ENCODE measurements around the gene C16orf92. TPM values are rescaled to one million over a fixed set of nuclear protein-coding genes. Genes with fewer than 3 reads are reported as not detected.

C16orf92 gene
- total RNA-seq (2016; rRNA removed; fragmentation: Illumina TruSeq; extraction: Trizol), result not detected in 2 replicates
- total RNA-seq (2016; cell fraction: cytosol; rRNA removed; fragmentation: Illumina TruSeq; extraction: Trizol; ENCODE audit: low read depth), result not detected in 2 replicates
- total RNA-seq (2016; cell fraction: insoluble cytoplasmic fraction; rRNA removed; fragmentation: Illumina TruSeq; extraction: Trizol), result not detected in 2 replicates
- total RNA-seq (2016; cell fraction: membrane; rRNA removed; fragmentation: Illumina TruSeq; extraction: Trizol), result not detected in 2 replicates
- not detected in 2 replicates for total RNA-seq (2016; cell fraction: nucleus; rRNA removed; fragmentation: Illumina TruSeq; extraction: Trizol)
- not detected in 2 replicates for polyA plus RNA-seq (2011; rRNA removed)
- polyA plus RNA-seq (2011; cell fraction: cytosol; rRNA removed), result not detected in 2 replicates
- polyA plus RNA-seq (2011; cell fraction: nucleus; rRNA removed), result not detected in 2 replicates
- polyA plus RNA-seq (2012), result not detected in 2 replicates
- not detected in 2 replicates for polyA plus RNA-seq (2016; cell fraction: cytosol; fragmentation: Illumina TruSeq; extraction: Trizol; ENCODE audit: low read depth)
- polyA plus RNA-seq (2016; cell fraction: insoluble cytoplasmic fraction; fragmentation: Illumina TruSeq; extraction: Trizol; ENCODE audit: low read depth), result not detected in 2 replicates
- polyA plus RNA-seq (2016; cell fraction: membrane; fragmentation: Illumina TruSeq; extraction: Trizol; ENCODE audit: low read depth), result not detected in 2 replicates
- polyA plus RNA-seq (2016; cell fraction: nucleus; fragmentation: Illumina TruSeq; extraction: Trizol; ENCODE audit: insufficient read depth, low read depth), result not detected in 2 replicates
- polyA minus RNA-seq (2011; rRNA and poly(A)+ RNA removed; ENCODE audit: low replicate concordance), result not detected in 2 replicates
- polyA minus RNA-seq (2011; cell fraction: cytosol; rRNA and poly(A)+ RNA removed), result not detected in 2 replicates
- not detected in 2 replicates for polyA minus RNA-seq (2011; cell fraction: nucleus; rRNA and poly(A)+ RNA removed)
- Bru-seq, nascent RNA, result not detected
- not detected for BruChase-seq, experiment 1, labeled RNA remaining after a 6-hour chase
- not detected for BruChase-seq, experiment 2, labeled RNA remaining after a 2-hour chase
- long read RNA-seq, experiment 1, result 0 reads
- long read RNA-seq, experiment 2, result 0 reads

- Histone ChIP-seq H3K4me2 (ENCODE audit: low read depth, low read length) (no peak within 1 kb of the TSS), H2AFZ (ENCODE audit: low read length) (no peak within 1 kb of the TSS), H3K9ac (ENCODE audit: insufficient read depth, low read depth, low read length) (no peak within 1 kb of the TSS), H3K79me2 (ENCODE audit: insufficient read depth, low read length) (no peaks in the 10 kb centered on the region), H3K9me3 (ENCODE audit: low read length) (no peaks in the 10 kb centered on the region), H3K4me1 (ENCODE audit: insufficient read depth, low read length) (peaks cover 10% of the 10 kb centered on the region; the same call in 1 of the 2 replicates), H3K4me3 (replicated peaks in 1 of 3; ENCODE audit: insufficient read depth in 1 of 3, low read depth in 2 of 3, low read length in 3 of 3) (no peak within 1 kb of the TSS), H3K27me3 (ENCODE audit: control insufficient read depth in 1 of 2, insufficient read depth in 2 of 2, low read length in 2 of 2) (peaks cover 30 to 69% of the 10 kb centered on the region in 2 experiments), H4K20me1 (ENCODE audit: insufficient read depth, low read length) (no peaks in the 10 kb centered on the region), H3K36me3 (replicated peaks in 1 of 2; ENCODE audit: control insufficient read depth in 1 of 2, insufficient read depth in 2 of 2, low read length in 2 of 2) (no peaks in the 10 kb centered on the region), H3K27ac (ENCODE audit: extremely low read length, insufficient read depth, low read length) (no peak within 1 kb of the TSS)
- intact Hi-C loops (cut with micrococcal nuclease; ENCODE audit: unreplicated experiment) (no loop called here), in situ Hi-C loops (cut with HindIII; ENCODE audit: extremely low pct_ligation_motif_present, low pct_unique_long_range_greater_than_20kb) (no loop called here)
- no TSS peak for BruUV-seq (replicated peaks)
- WGBS (ENCODE audit: low lambda C conversion rate), result 30% methylated on average over 6 of the region's 6 CpGs
- no peak for ATAC-seq
- ChIA-PET POLR2A (no interaction called here), CTCF (ENCODE audit: low intra/inter-chr PET ratio, low total read pairs) (no interaction called here)
- FAIRE-seq, result no peak
- DNase-seq (ENCODE audit: low spot score), result no peak
- TF ChIP-seq ZFAT (CRISPR knock-in tag; conservative IDR thresholded peaks at IDR 0.05) (no peak), RARA (CRISPR knock-in tag; IDR thresholded peaks at IDR 0.05) (no peak), MAZ (IDR thresholded peaks at IDR 0.05; ENCODE audit: borderline replicate concordance, low read depth, low read length) (no peak), MAZ (CRISPR knock-in tag; IDR thresholded peaks at IDR 0.05; ENCODE audit: low read depth) (no peak), MYPOP (CRISPR knock-in tag; IDR thresholded peaks at IDR 0.05) (no peak), ZNF180 (CRISPR knock-in tag; IDR thresholded peaks at IDR 0.05; ENCODE audit: borderline replicate concordance, low read depth) (no peak), ZNF142 (CRISPR knock-in tag; IDR thresholded peaks at IDR 0.05) (no peak), ZNF513 (CRISPR knock-in tag; conservative IDR thresholded peaks at IDR 0.05) (no peak), ZNF414 (CRISPR knock-in tag; IDR thresholded peaks at IDR 0.05) (no peak), HIVEP1 (CRISPR knock-in tag; IDR thresholded peaks at IDR 0.05) (no peak), ZNF510 (CRISPR knock-in tag; IDR thresholded peaks at IDR 0.05; ENCODE audit: low read depth) (no peak)
Observed at GRCh38 chr16:30022887-30023286, at the start of gene C16orf92. C16orf92 (plus strand) TSS chr16:30023198; CDS start chr16:30023341, 143 bp downstream.
